Measurements from ENCODE around the gene FMNL3. TPM values are rescaled to one million over a fixed set of nuclear protein-coding genes. Genes with fewer than 3 reads are reported as not detected.

FMNL3 gene
- total RNA-seq, 1 donor from 2014 or later = 10.8 TPM

- no peak for ATAC-seq
Measured at GRCh38 chr12:49689237-49689636, 18.0 kb downstream of the FMNL3 start.

GRCh38 chr12:49687941-49688340, 19.3 kb downstream of the FMNL3 start:
- ATAC-seq (no peak), DNase-seq (ENCODE audit: missing footprints) (no peak)
- intact Hi-C loops (cut with DNase I) = no loop called here

More at GRCh38 chr12:49689237-49689636, 18.0 kb downstream of the FMNL3 start:
- intact Hi-C loops (cut with DNase I) = no loop called here
- DNase-seq (ENCODE audit: missing footprints) = no peak

GRCh38 chr12:49684310-49684854, 22.8 kb downstream of the FMNL3 start:
- DNase-seq (ENCODE audit: missing footprints) = no peak
- intact Hi-C loops (cut with DNase I) = no loop called here

GRCh38 chr12:49683599-49684309, 23.5 kb downstream of the FMNL3 start:
- ATAC-seq = no peak
- intact Hi-C loops (cut with DNase I) = no loop called here
- no peak for DNase-seq (ENCODE audit: missing footprints)

More at GRCh38 chr12:49684310-49684854, 22.8 kb downstream of the FMNL3 start:
- no peak for ATAC-seq

GRCh38 chr12:49680075-49680474, 27.1 kb downstream of the FMNL3 start:
- ATAC-seq (no peak), DNase-seq (ENCODE audit: missing footprints) (no peak)
- intact Hi-C loops (cut with DNase I) = no loop called here

- ATAC-seq (no peak), DNase-seq (ENCODE audit: missing footprints) (no peak)
- intact Hi-C loops (cut with DNase I) = no loop called here
Measured at GRCh38 chr12:49678711-49679110, 28.5 kb downstream of the FMNL3 start.

- DNase-seq (ENCODE audit: missing footprints) = no peak
- ATAC-seq = no peak
- intact Hi-C loops (cut with DNase I) = loop anchor here (2.0 kb wide), 1 partner anchor 32 kb away; the partner anchor contains the start of gene FMNL3
Measured at GRCh38 chr12:49675137-49675536, 32.1 kb downstream of the FMNL3 start.

GRCh38 chr12:49674318-49674981, 32.8 kb downstream of the FMNL3 start:
- intact Hi-C loops (cut with DNase I) = loop anchor here (2.0 kb wide), 1 partner anchor 32 kb away; the partner anchor contains the start of gene FMNL3
- ATAC-seq = peak; percentile 34
- DNase-seq (ENCODE audit: missing footprints) = no peak

- intact Hi-C loops (cut with DNase I) = loop anchor here (2.0 kb wide), 1 partner anchor 33 kb away; the partner anchor contains the start of gene FMNL3
- peak; percentile 98 for ATAC-seq
- peak; percentile 94 for DNase-seq (ENCODE audit: missing footprints)
Measured at GRCh38 chr12:49673446-49674317, 33.5 kb downstream of the FMNL3 start.

GRCh38 chr12:49672301-49673217, 34.6 kb downstream of the FMNL3 start:
- ATAC-seq (no peak), DNase-seq (ENCODE audit: missing footprints) (no peak)
- intact Hi-C loops (cut with DNase I) = no loop called here

GRCh38 chr12:49671031-49671765, 36.0 kb downstream of the FMNL3 start:
- intact Hi-C loops (cut with DNase I) = no loop called here
- DNase-seq (ENCODE audit: missing footprints) (no peak), ATAC-seq (no peak)

GRCh38 chr12:49669796-49670195, 37.4 kb downstream of the FMNL3 start:
- intact Hi-C loops (cut with DNase I) = no loop called here
- ATAC-seq (no peak), DNase-seq (ENCODE audit: missing footprints) (no peak)

GRCh38 chr12:49667325-49668090, 39.7 kb downstream of the FMNL3 start:
- no peak for ATAC-seq
- intact Hi-C loops (cut with DNase I) = no loop called here
- no peak for DNase-seq (ENCODE audit: missing footprints)

- intact Hi-C loops (cut with DNase I) = no loop called here
- no peak for ATAC-seq
Measured at GRCh38 chr12:49666176-49666575, 41.0 kb downstream of the FMNL3 start.

GRCh38 chr12:49665384-49665783, 41.8 kb downstream of the FMNL3 start:
- DNase-seq (ENCODE audit: missing footprints) (no peak), ATAC-seq (no peak)
- intact Hi-C loops (cut with DNase I) = no loop called here

More at GRCh38 chr12:49666176-49666575, 41.0 kb downstream of the FMNL3 start:
- DNase-seq (ENCODE audit: missing footprints) = no peak

GRCh38 chr12:49664591-49665239, 42.5 kb downstream of the FMNL3 start:
- peak; percentile 15 for ATAC-seq
- no peak for DNase-seq (ENCODE audit: missing footprints)
- intact Hi-C loops (cut with DNase I) = no loop called here

All from Right ventricle myocardium inferior (tissue), 1 donor.